Adrenal gland (tissue), 5 donors: ENCODE data around the gene METAP1.

Experiments used
- POLR2A ChIP-seq, 2 donors: fragments of 450-650 bp; IDR thresholded peaks; one replicate each; pipeline ENCODE4 v1.6.1; 2017; ENCODE audit warnings: antibody characterized with exemption in 2 of 2, mild to moderate bottlenecking in 2 of 2, moderate library complexity in 1 of 2
- TF ChIP-seq, protein P1 (sequence below), 6 experiments: fragments of 450-650 bp in 4 of 6; fragments of 200-600 bp in 2 of 6; sonication (generic) in 1 of 6; IDR thresholded peaks; 1 replicate in 5 of 6; 2 replicates in 1 of 6; pipeline versions ENCODE4 v1.5.1 to v1.8.0; 2016 to 2021; ENCODE audit warnings: antibody characterized with exemption in 6 of 6, mild to moderate bottlenecking in 2 of 6, moderate library complexity in 1 of 6
- donor health status: DM: no; HTN: no; CAD: no.

GRCh38 chr4:98958065-98958464 is 37.5 kb upstream of the METAP1 start:
- no peak for TF ChIP-seq POLR2A (IDR thresholded peaks at IDR 0.05)
- TF ChIP-seq, protein P1, sequence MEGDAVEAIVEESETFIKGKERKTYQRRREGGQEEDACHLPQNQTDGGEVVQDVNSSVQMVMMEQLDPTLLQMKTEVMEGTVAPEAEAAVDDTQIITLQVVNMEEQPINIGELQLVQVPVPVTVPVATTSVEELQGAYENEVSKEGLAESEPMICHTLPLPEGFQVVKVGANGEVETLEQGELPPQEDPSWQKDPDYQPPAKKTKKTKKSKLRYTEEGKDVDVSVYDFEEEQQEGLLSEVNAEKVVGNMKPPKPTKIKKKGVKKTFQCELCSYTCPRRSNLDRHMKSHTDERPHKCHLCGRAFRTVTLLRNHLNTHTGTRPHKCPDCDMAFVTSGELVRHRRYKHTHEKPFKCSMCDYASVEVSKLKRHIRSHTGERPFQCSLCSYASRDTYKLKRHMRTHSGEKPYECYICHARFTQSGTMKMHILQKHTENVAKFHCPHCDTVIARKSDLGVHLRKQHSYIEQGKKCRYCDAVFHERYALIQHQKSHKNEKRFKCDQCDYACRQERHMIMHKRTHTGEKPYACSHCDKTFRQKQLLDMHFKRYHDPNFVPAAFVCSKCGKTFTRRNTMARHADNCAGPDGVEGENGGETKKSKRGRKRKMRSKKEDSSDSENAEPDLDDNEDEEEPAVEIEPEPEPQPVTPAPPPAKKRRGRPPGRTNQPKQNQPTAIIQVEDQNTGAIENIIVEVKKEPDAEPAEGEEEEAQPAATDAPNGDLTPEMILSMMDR (IDR thresholded peaks at IDR 0.05) = no peak
